ENCODE results near the gene TMC6.
"Not testable (repeated sequence)": the region's sequence is repeated elsewhere in the genome, so short reads cannot be mapped to it uniquely, and the experiment has no call there.

Gene TMC6

GRCh38 chr17:78128551-78129350 is at the start of gene TMC6:
Gene TMC6, minus strand, starts transcription at chr17:78128755. Its CDS starts 1,923 bp downstream, at chr17:78126832.
- no peak for DNase-seq

GRCh38 chr17:78176548-78177025 is 48.0 kb upstream of the TMC6 start:
- peak; percentile 78 for DNase-seq

- no peak for DNase-seq
Observed at GRCh38 chr17:78175643-78175981, 47.1 kb upstream of the TMC6 start.

- peak; percentile 83 for DNase-seq
Observed at GRCh38 chr17:78174870-78175642, 46.5 kb upstream of the TMC6 start.

GRCh38 chr17:78174346-78174869 is 45.9 kb upstream of the TMC6 start:
- peak; percentile 88 for DNase-seq

- no peak for DNase-seq
Observed at GRCh38 chr17:78173097-78173715, 44.7 kb upstream of the TMC6 start.

GRCh38 chr17:78172249-78173051 is 43.9 kb upstream of the TMC6 start:
- DNase-seq, result no peak

- not testable (repeated sequence) for DNase-seq
Observed at GRCh38 chr17:78171591-78172248, 43.2 kb upstream of the TMC6 start.

GRCh38 chr17:78170692-78171590 is 42.4 kb upstream of the TMC6 start:
- no peak for DNase-seq

- no peak for DNase-seq
Observed at GRCh38 chr17:78168903-78169793, 40.6 kb upstream of the TMC6 start.

GRCh38 chr17:78168242-78168902 is 39.8 kb upstream of the TMC6 start, which contains the start of gene SYNGR2:
Gene SYNGR2, plus strand, starts transcription at chr17:78168581. Its CDS starts 36 bp downstream, at chr17:78168617.
- DNase-seq, result peak; percentile 43

GRCh38 chr17:78166416-78166815 is 37.9 kb upstream of the TMC6 start:
- DNase-seq, result no peak

GRCh38 chr17:78164748-78165607 is 36.4 kb upstream of the TMC6 start:
- DNase-seq, result no peak

- no peak for DNase-seq
Observed at GRCh38 chr17:78163881-78164747, 35.6 kb upstream of the TMC6 start.

GRCh38 chr17:78159575-78160158 is 31.1 kb upstream of the TMC6 start:
- DNase-seq, result no peak
